Measurements from ENCODE around the gene EPB41L1. TPM values are rescaled to one million over a fixed set of nuclear protein-coding genes. Genes with fewer than 3 reads are reported as not detected.

EPB41L1 gene
- total RNA-seq, 1 experiment from 2014 or later: 6.0 TPM

- in situ Hi-C loops (cut with HindIII; ENCODE audit: low pct_unique_long_range_greater_than_20kb, low sequenced_read_pairs): no loop called here
- DNase-seq (ENCODE audit: low read depth, low spot score): no peak
Measured at GRCh38 chr20:36260316-36260715, 105.8 kb downstream of the EPB41L1 start.

- no peak for DNase-seq (ENCODE audit: low read depth, low spot score)
- in situ Hi-C loops (cut with HindIII; ENCODE audit: low pct_unique_long_range_greater_than_20kb, low sequenced_read_pairs): no loop called here
Measured at GRCh38 chr20:36261389-36262105, 107.0 kb downstream of the EPB41L1 start.

GRCh38 chr20:36262440-36262839 is 107.9 kb downstream of the EPB41L1 start:
- in situ Hi-C loops (cut with HindIII; ENCODE audit: low pct_unique_long_range_greater_than_20kb, low sequenced_read_pairs): no loop called here
- no peak for DNase-seq (ENCODE audit: low read depth, low spot score)

- DNase-seq (ENCODE audit: low read depth, low spot score): no peak
- in situ Hi-C loops (cut with HindIII; ENCODE audit: low pct_unique_long_range_greater_than_20kb, low sequenced_read_pairs): no loop called here
Measured at GRCh38 chr20:36264426-36265246, 110.1 kb downstream of the EPB41L1 start.

GRCh38 chr20:36266189-36266588 is 111.6 kb downstream of the EPB41L1 start:
- no peak for DNase-seq (ENCODE audit: low read depth, low spot score)
- in situ Hi-C loops (cut with HindIII; ENCODE audit: low pct_unique_long_range_greater_than_20kb, low sequenced_read_pairs): no loop called here

GRCh38 chr20:36267605-36268381 is 113.3 kb downstream of the EPB41L1 start:
- no peak for DNase-seq (ENCODE audit: low read depth, low spot score)
- in situ Hi-C loops (cut with HindIII; ENCODE audit: low pct_unique_long_range_greater_than_20kb, low sequenced_read_pairs): no loop called here

- no peak for DNase-seq (ENCODE audit: low read depth, low spot score)
- in situ Hi-C loops (cut with HindIII; ENCODE audit: low pct_unique_long_range_greater_than_20kb, low sequenced_read_pairs): no loop called here
Measured at GRCh38 chr20:36268440-36269342, 114.2 kb downstream of the EPB41L1 start.

- in situ Hi-C loops (cut with HindIII; ENCODE audit: low pct_unique_long_range_greater_than_20kb, low sequenced_read_pairs): no loop called here
- no peak for DNase-seq (ENCODE audit: low read depth, low spot score)
Measured at GRCh38 chr20:36269507-36269906, 115.0 kb downstream of the EPB41L1 start.

GRCh38 chr20:36270744-36271638 is 116.5 kb downstream of the EPB41L1 start:
- no peak for DNase-seq (ENCODE audit: low read depth, low spot score)
- in situ Hi-C loops (cut with HindIII; ENCODE audit: low pct_unique_long_range_greater_than_20kb, low sequenced_read_pairs): no loop called here

GRCh38 chr20:36271639-36272546 is 117.4 kb downstream of the EPB41L1 start:
- DNase-seq (ENCODE audit: low read depth, low spot score): no peak
- in situ Hi-C loops (cut with HindIII; ENCODE audit: low pct_unique_long_range_greater_than_20kb, low sequenced_read_pairs): no loop called here

GRCh38 chr20:36272547-36273220 is 118.1 kb downstream of the EPB41L1 start:
- DNase-seq (ENCODE audit: low read depth, low spot score): no peak
- in situ Hi-C loops (cut with HindIII; ENCODE audit: low pct_unique_long_range_greater_than_20kb, low sequenced_read_pairs): no loop called here

GRCh38 chr20:36273414-36274180 is 119.1 kb downstream of the EPB41L1 start:
- in situ Hi-C loops (cut with HindIII; ENCODE audit: low pct_unique_long_range_greater_than_20kb, low sequenced_read_pairs): no loop called here
- DNase-seq (ENCODE audit: low read depth, low spot score): peak; percentile 71

- no peak for DNase-seq (ENCODE audit: low read depth, low spot score)
- in situ Hi-C loops (cut with HindIII; ENCODE audit: low pct_unique_long_range_greater_than_20kb, low sequenced_read_pairs): no loop called here
Measured at GRCh38 chr20:36274181-36274841, 119.8 kb downstream of the EPB41L1 start.

GRCh38 chr20:36275011-36275410 is 120.5 kb downstream of the EPB41L1 start:
- in situ Hi-C loops (cut with HindIII; ENCODE audit: low pct_unique_long_range_greater_than_20kb, low sequenced_read_pairs): no loop called here

More at GRCh38 chr20:36275011-36275410, 120.5 kb downstream of the EPB41L1 start:
- no peak for DNase-seq (ENCODE audit: low read depth, low spot score)
